Choroid plexus epithelial cell (primary cell): ENCODE measurements around the gene PLAAT2.

Experiments used
- DNase-seq: peaks from one replicate; pipeline ENCODE4 v3.0.0-alpha.2; 2010; ENCODE audit warnings: low read depth
- H3K4me3 ChIP-seq: 2 replicates; pipeline ENCODE4 v1.5.1; 2011; ENCODE audit warnings: low read depth, mild to moderate bottlenecking, control low read depth, low read length, moderate library complexity
- TF ChIP-seq, protein P1 (sequence below): conservative IDR thresholded peaks from 2 replicates; pipeline ENCODE4 v1.5.1; 2011; ENCODE audit warnings: low read depth, mild to moderate bottlenecking, control low read depth, inconsistent platforms, low read length, moderate library complexity

The PLAAT2 gene

GRCh38 chr11:63560506-63561180, 2.5 kb downstream of the PLAAT2 start:
- H3K4me3 ChIP-seq = no peak overlapping the region
- TF ChIP-seq, protein P1, sequence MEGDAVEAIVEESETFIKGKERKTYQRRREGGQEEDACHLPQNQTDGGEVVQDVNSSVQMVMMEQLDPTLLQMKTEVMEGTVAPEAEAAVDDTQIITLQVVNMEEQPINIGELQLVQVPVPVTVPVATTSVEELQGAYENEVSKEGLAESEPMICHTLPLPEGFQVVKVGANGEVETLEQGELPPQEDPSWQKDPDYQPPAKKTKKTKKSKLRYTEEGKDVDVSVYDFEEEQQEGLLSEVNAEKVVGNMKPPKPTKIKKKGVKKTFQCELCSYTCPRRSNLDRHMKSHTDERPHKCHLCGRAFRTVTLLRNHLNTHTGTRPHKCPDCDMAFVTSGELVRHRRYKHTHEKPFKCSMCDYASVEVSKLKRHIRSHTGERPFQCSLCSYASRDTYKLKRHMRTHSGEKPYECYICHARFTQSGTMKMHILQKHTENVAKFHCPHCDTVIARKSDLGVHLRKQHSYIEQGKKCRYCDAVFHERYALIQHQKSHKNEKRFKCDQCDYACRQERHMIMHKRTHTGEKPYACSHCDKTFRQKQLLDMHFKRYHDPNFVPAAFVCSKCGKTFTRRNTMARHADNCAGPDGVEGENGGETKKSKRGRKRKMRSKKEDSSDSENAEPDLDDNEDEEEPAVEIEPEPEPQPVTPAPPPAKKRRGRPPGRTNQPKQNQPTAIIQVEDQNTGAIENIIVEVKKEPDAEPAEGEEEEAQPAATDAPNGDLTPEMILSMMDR = no peak
- no peak for DNase-seq

GRCh38 chr11:63558459-63559157, 4.6 kb downstream of the PLAAT2 start:
- no peak for DNase-seq
- H3K4me3 ChIP-seq = no peak overlapping the region
- TF ChIP-seq, protein P1 = no peak

- DNase-seq = no peak
- TF ChIP-seq, protein P1 = no peak
Measured at GRCh38 chr11:63557570-63557969, 5.6 kb downstream of the PLAAT2 start.

GRCh38 chr11:63556404-63557013, 6.7 kb downstream of the PLAAT2 start:
- TF ChIP-seq, protein P1 = no peak

More at GRCh38 chr11:63557570-63557969, 5.6 kb downstream of the PLAAT2 start:
- H3K4me3 ChIP-seq = no peak overlapping the region

GRCh38 chr11:63554877-63555223, 8.3 kb downstream of the PLAAT2 start:
- TF ChIP-seq, protein P1 = no peak
- no peak for DNase-seq
- no peak overlapping the region for H3K4me3 ChIP-seq

More at GRCh38 chr11:63556404-63557013, 6.7 kb downstream of the PLAAT2 start:
- DNase-seq = no peak
- H3K4me3 ChIP-seq = no peak overlapping the region

- TF ChIP-seq, protein P1 = no peak
- peak; percentile 50 for DNase-seq
- no peak overlapping the region for H3K4me3 ChIP-seq
Measured at GRCh38 chr11:63553759-63554158, 9.4 kb downstream of the PLAAT2 start.

DNA sequence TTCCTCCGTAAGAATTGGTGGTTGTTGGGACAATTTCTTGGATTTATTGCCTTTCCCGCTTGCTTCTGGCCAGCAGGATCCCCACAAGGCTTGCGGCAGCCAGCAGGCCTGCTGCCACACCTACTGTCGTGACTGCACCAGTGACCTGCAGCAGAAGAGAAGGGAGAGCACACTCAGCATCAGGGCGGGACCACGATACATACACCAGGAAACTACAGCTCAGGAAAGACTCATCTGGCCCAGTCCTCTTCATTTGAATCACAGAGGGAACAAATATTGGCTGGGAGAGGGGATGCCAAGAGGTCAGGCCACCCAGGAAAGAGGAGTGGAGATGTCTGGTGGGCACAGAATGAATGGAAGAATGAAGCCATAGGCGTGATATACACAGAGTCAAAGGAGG, 10.3 kb downstream of the PLAAT2 start:
- TF ChIP-seq, protein P1 = no peak
- no peak overlapping the region for H3K4me3 ChIP-seq
- DNase-seq = no peak
